ENCODE results near the gene PCDH18. TPM values are rescaled to one million over a fixed set of nuclear protein-coding genes. Genes with fewer than 3 reads are reported as not detected.
"Not testable (repeated sequence)": the region's sequence is repeated elsewhere in the genome, so short reads cannot be mapped to it uniquely, and the experiment has no call there.

PCDH18 gene
- total RNA-seq, 1 donor from 2014 or later: 4.9 TPM

- no peaks in the 10 kb centered on the region for H3K36me3 Mint-ChIP-seq (ENCODE audit: low read depth, unreplicated experiment)
- H3K9me3 ChIP-seq (ENCODE audit: insufficient read depth, low read depth, low read length): no peaks in the 10 kb centered on the region
- H3K4me3 ChIP-seq (ENCODE audit: insufficient read depth, low read depth, low read length): no peak overlapping the region
- no peak overlapping the region for H3K27ac ChIP-seq (ENCODE audit: low read depth, low read length)
- DNase-seq (ENCODE audit: low read depth) (no peak), FAIRE-seq (no peak)
- H3K4me1 Mint-ChIP-seq (ENCODE audit: low read depth, unreplicated experiment): peaks cover 4% of the 10 kb centered on the region
- no peaks in the 10 kb centered on the region for H3K79me2 ChIP-seq (ENCODE audit: insufficient read depth, low read length)
- H3K9me3 Mint-ChIP-seq (ENCODE audit: unreplicated experiment): no peaks in the 10 kb centered on the region
- no peak overlapping the region for H2AFZ ChIP-seq (ENCODE audit: low read depth, low read length)
- H3K4me3 Mint-ChIP-seq (ENCODE audit: unreplicated experiment): no peak overlapping the region
- H3K9ac ChIP-seq (ENCODE audit: low read length): no peak overlapping the region
- H3K27me3 Mint-ChIP-seq (ENCODE audit: low read depth, unreplicated experiment): no peaks in the 10 kb centered on the region
- TF ChIP-seq CTCF (IDR thresholded peaks at IDR 0.05; ENCODE audit: insufficient read depth, low read depth, low read length) (no peak), EZH2 (IDR thresholded peaks at IDR 0.05; ENCODE audit: insufficient read depth, low read length) (no peak)
- no peaks in the 10 kb centered on the region for H4K20me1 ChIP-seq (ENCODE audit: insufficient read depth, low read length)
- H3K27me3 ChIP-seq (ENCODE audit: insufficient read depth, low read length): no peaks in the 10 kb centered on the region
- H3K27ac Mint-ChIP-seq (ENCODE audit: unreplicated experiment): no peak overlapping the region
- H3K36me3 ChIP-seq (ENCODE audit: insufficient read depth, low read length): no peaks in the 10 kb centered on the region
- H3K4me1 ChIP-seq (ENCODE audit: insufficient read depth, low read length): no peaks in the 10 kb centered on the region
- H3K4me2 ChIP-seq (ENCODE audit: low read length): no peak overlapping the region
Observed at GRCh38 chr4:137495578-137495977, 36.7 kb downstream of the PCDH18 start.

GRCh38 chr4:137483313-137483959, 48.9 kb downstream of the PCDH18 start:
- not testable (repeated sequence) for H3K4me1 ChIP-seq (ENCODE audit: insufficient read depth, low read length); H3K9ac ChIP-seq (ENCODE audit: low read length); H3K36me3 ChIP-seq (ENCODE audit: insufficient read depth, low read length); H3K27ac Mint-ChIP-seq (ENCODE audit: unreplicated experiment); DNase-seq (ENCODE audit: low read depth); H3K27me3 ChIP-seq (ENCODE audit: insufficient read depth, low read length); H3K4me3 ChIP-seq (ENCODE audit: insufficient read depth, low read depth, low read length); H3K4me3 Mint-ChIP-seq (ENCODE audit: unreplicated experiment); FAIRE-seq; H3K27ac ChIP-seq (ENCODE audit: low read depth, low read length); H3K27me3 Mint-ChIP-seq (ENCODE audit: low read depth, unreplicated experiment); H4K20me1 ChIP-seq (ENCODE audit: insufficient read depth, low read length); H3K9me3 Mint-ChIP-seq (ENCODE audit: unreplicated experiment); H3K4me2 ChIP-seq (ENCODE audit: low read length); H2AFZ ChIP-seq (ENCODE audit: low read depth, low read length); H3K9me3 ChIP-seq (ENCODE audit: insufficient read depth, low read depth, low read length); H3K79me2 ChIP-seq (ENCODE audit: insufficient read depth, low read length); H3K36me3 Mint-ChIP-seq (ENCODE audit: low read depth, unreplicated experiment); H3K4me1 Mint-ChIP-seq (ENCODE audit: low read depth, unreplicated experiment)

- not testable (repeated sequence) for H3K27ac Mint-ChIP-seq (ENCODE audit: unreplicated experiment); H3K4me2 ChIP-seq (ENCODE audit: low read length); H3K36me3 Mint-ChIP-seq (ENCODE audit: low read depth, unreplicated experiment); H3K79me2 ChIP-seq (ENCODE audit: insufficient read depth, low read length); H3K9ac ChIP-seq (ENCODE audit: low read length); H3K9me3 ChIP-seq (ENCODE audit: insufficient read depth, low read depth, low read length); H3K27me3 ChIP-seq (ENCODE audit: insufficient read depth, low read length); H3K4me3 Mint-ChIP-seq (ENCODE audit: unreplicated experiment); H2AFZ ChIP-seq (ENCODE audit: low read depth, low read length); H3K27ac ChIP-seq (ENCODE audit: low read depth, low read length); H3K4me3 ChIP-seq (ENCODE audit: insufficient read depth, low read depth, low read length); H4K20me1 ChIP-seq (ENCODE audit: insufficient read depth, low read length); H3K9me3 Mint-ChIP-seq (ENCODE audit: unreplicated experiment); DNase-seq (ENCODE audit: low read depth); H3K27me3 Mint-ChIP-seq (ENCODE audit: low read depth, unreplicated experiment); H3K4me1 ChIP-seq (ENCODE audit: insufficient read depth, low read length); H3K36me3 ChIP-seq (ENCODE audit: insufficient read depth, low read length); H3K4me1 Mint-ChIP-seq (ENCODE audit: low read depth, unreplicated experiment); FAIRE-seq
Observed at GRCh38 chr4:137479657-137480056, 52.6 kb downstream of the PCDH18 start.

All from astrocyte (in vitro differentiated cells and primary cell).